Measurements from ENCODE around the gene NOTCH4.

GRCh38 chr6:32223258-32224235, at the start of gene NOTCH4:
- TF ChIP-seq, protein P1, sequence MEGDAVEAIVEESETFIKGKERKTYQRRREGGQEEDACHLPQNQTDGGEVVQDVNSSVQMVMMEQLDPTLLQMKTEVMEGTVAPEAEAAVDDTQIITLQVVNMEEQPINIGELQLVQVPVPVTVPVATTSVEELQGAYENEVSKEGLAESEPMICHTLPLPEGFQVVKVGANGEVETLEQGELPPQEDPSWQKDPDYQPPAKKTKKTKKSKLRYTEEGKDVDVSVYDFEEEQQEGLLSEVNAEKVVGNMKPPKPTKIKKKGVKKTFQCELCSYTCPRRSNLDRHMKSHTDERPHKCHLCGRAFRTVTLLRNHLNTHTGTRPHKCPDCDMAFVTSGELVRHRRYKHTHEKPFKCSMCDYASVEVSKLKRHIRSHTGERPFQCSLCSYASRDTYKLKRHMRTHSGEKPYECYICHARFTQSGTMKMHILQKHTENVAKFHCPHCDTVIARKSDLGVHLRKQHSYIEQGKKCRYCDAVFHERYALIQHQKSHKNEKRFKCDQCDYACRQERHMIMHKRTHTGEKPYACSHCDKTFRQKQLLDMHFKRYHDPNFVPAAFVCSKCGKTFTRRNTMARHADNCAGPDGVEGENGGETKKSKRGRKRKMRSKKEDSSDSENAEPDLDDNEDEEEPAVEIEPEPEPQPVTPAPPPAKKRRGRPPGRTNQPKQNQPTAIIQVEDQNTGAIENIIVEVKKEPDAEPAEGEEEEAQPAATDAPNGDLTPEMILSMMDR (IDR thresholded peaks at IDR 0.05), result no peak
- no peak for TF ChIP-seq POLR2A (IDR thresholded peaks at IDR 0.05)

All from testis (tissue), 2 donors.